NCI-H1105 treated with DMSO at 0.1 percent for 48 hours (cell line): ENCODE data around the gene XPO4.
"Not testable (repeated sequence)": the region's sequence is repeated elsewhere in the genome, so short reads cannot be mapped to it uniquely, and the experiment has no call there.

Experiments
- DNase-seq: peaks from one replicate; lab custom pipeline; 2025; lab: John Stamatoyannopoulos, UW

The XPO4 gene

DNA sequence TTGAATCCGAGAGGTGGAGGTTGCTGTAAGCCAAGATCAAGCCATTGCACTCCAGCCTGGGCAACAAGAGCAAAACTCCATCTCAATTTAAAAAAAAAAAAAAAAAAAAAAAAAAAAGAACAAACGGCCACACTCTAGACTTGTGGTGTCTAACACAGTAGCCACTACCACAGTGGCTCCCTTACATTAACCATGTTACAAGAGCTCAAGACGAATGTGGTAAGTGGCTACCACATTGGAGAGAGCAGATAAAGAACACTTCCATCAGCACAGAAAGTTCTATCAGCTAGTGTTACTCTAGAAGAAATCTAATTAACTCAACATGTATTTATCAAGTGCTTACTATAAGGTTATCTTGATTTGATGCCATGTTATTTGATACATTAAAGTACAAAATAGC lies 11.5 kb downstream of the XPO4 start:
- no peak for DNase-seq

DNA sequence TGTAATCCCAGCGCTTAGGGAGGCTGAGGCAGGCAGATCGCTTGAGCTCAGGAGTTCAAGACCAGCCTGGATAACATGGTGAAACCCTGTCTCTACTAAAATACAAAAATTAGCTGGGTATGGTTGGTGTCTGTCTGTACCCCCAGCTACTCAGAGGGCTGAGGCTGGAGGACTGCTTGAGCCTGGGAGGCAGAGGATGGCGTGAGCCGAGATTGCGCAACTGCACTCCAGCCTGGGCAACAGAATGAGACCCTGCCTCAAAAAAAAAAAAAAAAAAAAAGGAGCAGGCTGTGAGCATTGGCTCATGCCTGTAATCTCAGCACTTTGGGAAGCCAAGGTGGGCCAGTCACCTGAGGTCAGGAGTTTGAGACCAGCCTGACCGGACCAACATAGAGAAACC lies 12.0 kb downstream of the XPO4 start:
- not testable (repeated sequence) for DNase-seq

DNA sequence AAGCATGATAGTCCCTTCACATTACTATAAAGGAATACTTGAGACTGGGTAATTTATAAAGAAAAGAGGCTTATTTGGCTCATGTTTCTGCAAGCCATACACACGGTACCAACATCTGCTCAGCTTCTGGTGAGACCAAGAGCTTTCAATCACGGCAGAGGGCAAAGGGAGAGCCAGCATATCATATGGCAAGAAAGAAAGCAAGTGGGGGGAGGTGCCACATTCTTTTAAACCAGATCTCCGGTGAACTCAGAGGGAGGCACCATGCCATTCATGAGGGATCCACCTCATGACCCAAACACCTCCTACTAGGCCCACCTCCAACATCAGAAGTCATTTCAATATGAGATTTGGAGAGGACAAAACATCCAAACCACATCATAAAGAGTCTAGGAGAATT lies 20.3 kb downstream of the XPO4 start:
- no peak for DNase-seq

DNA sequence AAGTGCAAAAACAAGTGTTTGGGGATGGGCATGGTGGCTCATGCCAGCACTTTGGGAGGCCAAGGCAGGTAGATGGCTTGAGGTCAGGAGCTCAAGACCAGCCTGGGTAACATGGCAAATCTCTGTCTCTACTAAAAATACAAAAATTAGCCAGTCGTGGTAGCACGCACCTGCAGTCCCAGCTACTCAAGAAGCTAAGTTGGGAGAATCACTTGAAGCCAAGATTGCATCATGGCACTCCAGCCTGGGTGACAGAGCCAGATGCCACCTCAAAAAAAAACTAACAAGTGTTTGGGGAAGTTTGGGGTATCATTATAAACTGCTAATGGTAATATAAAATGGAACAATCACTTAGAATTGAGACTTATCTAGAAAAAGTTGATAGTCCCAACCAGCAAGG lies 24.6 kb downstream of the XPO4 start:
- DNase-seq, result no peak

DNA sequence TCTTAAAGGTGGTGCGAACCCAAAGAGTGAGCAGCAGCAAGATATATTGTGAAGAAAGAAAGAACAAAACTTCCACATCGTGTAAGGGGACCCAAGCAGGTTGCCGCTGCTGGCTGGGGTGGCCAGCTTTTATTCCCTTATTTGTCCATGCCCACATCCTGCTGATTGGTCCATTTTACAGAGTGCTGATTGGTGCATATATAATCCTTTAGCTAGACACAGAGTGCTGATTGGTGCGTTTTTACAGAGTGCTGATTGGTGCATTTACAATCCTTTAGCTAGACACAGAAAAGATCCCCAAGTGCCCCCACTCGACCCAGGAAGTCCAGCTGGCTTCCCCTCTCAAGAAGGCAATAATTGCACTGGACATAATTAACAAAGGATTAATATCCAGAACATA lies 25.7 kb downstream of the XPO4 start:
- DNase-seq, result not testable (repeated sequence)

DNA sequence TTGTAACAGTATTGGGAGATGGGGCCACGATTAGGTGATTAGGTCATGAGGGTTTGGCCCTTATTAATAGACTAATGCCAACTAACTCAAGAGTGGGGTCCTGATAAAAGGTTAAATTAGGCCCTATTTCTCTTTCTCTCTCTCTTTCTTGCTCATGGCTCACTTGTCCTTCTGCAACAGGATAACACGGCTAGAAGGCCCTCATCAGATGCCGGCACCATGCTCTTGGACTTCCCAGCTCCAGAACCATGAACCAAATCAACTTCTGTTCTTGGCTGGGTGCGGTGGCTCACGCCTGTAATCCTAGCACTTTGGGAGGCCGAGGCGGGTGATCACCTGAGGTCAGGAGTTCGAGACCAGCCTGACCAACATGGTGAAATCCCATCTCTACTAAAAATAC lies 28.1 kb downstream of the XPO4 start:
- DNase-seq, result not testable (repeated sequence)

DNA sequence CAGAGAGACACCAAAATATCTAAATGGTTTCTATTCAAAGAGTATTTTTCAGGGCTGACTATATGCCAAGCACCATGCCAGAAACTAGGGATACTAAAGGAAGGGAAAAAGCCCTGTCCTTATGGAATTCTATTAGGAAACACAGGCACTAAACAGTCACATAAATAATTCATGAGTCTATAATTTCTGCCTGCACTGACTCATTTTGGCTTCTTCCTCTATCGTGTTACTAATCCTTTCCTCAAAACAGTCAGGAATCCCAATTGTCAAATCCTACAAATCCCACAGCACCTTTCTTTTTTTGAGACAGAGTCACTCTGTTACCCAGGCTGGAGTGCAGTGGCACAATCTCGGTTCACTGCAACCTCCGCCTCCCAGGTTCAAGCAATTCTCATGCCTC lies 29.2 kb downstream of the XPO4 start:
- DNase-seq, result no peak

DNA sequence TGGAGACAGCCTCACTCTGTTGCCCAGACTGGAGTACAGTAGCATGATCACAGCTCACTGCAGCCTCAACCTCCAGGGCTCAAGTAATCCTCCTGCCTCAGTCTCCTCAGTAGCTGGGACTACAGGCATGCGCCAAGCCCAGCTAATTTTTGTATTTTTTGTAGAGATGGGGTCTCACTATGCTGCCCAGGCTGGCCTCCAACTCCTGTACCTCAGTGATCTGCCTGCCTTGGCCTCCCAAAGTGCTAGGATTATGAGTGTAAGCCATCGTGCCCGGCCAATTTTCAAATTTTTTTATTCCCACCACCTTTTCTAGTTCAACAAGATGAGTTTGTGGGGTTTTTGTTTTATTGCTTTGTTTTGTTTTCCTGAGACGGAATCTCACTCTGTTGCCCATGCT lies 31.7 kb downstream of the XPO4 start:
- DNase-seq, result no peak

DNA sequence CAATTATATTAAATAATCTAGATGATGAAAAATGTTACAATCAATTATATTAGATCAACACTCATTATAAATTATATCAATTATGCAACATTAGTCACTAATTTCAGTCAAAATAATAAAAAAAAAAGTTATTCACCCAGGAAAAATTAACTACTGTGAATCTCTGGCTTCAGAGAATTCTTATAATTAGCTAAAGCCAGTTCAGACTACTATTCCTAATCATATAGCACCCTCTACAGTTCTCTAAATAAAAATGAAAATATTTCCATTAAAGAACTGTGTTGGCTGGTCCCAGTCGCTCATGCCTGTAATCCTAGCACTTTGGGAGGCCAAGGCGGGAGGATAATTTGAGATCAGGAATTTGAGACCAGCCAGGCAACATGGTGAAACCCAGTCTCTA lies 33.0 kb downstream of the XPO4 start:
- DNase-seq, result peak; percentile 1

DNA sequence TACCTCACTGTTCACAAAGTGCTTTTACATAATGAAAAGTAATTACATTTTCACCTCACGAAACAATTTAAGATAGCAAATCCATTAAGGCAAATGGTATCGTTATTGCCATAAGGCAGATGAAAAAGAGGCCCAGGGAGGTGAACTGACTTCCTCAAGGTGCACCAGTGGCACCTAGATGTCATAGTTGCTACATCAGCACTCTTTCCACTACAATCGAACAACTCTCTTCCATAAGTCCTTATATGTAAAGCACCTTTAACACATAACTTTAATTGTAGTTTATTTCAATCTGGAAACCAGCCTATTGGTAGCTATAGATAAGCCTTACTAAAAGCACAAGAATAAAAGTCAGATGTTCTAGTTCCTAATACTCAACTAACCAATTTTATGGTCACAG lies 35.1 kb downstream of the XPO4 start:
- no peak for DNase-seq

DNA sequence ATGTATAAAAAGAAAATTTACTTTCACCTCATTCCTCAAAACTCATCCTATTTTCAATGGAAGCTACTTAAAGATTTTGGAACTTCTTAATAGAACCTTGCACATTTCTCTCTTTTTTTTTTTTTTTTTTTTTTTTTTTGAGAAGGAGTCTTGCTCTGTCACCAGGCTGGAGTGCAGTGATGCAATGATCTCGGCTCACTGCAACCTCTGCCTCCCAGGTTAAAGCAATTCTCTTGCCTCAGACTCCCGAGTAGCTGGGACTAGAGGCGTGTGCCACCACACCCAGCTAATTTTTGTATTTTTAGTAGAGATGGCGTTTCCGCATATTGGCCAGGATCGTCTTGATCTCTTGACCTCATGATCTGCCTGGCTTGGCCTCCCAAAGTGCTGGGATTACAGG lies 40.9 kb downstream of the XPO4 start:
- not testable (repeated sequence) for DNase-seq

DNA sequence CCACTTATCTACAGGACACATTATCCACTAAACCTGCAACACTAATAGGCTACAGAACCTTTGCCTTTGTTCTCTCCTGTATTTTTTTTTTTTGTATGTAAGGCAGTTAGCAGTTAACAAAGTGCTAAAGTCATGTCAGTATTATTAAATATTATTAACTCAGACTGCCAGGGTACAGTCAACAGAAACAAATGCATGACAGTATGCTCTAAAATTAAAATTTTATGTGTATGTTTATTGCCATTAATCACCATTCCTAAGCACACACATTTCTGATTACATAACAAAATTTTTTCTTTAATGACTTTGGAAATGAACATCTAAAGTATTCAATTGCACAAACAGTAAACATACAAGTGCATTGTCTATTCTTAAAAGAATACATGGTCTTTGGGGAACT lies 41.7 kb downstream of the XPO4 start:
- DNase-seq, result no peak

DNA sequence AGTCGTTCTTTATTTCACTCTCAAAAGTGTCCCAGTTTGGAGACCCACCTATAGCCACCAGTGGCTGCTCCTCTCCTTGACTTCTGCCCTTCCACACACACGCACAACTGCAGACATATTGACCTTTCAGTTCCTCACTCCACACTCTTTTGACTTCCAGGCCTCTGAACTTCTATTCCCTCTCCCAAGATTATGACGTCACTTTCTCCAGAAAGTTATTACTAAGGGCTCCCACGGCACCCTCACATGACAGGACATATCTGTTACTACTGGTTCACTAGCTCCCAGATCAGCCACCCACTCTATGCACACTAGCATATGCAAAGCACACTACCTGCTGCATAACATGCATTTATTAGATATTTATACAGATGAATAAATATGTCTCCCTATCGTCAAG lies 45.9 kb downstream of the XPO4 start:
- DNase-seq, result no peak

DNA sequence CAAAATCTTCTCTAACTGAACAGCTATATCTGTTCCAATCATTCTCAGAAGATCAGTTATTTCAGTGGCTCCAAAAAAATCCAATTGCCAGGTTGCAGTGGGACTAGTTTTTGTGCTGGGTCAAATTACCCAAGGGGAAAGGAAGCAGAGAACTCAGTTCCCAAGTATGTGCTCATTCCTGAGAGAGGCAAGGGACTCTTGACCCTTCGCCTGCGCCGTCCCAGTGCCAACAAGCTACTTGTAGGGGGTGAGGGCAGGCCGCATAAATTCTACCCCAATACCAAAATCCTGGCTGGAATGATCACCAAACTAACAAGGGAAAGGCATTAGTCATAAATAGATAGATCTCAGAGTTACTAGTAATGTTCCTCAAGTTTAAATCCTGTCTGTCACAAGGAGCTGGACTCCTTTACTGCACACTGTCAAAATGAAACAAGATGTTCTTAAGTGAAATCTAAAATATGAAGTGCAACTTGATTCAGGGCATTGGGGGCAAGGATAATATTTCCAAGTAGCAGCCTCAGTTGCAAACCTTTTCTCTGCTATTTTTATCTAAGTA lies 50.6 kb downstream of the XPO4 start:
- no peak for DNase-seq

DNA sequence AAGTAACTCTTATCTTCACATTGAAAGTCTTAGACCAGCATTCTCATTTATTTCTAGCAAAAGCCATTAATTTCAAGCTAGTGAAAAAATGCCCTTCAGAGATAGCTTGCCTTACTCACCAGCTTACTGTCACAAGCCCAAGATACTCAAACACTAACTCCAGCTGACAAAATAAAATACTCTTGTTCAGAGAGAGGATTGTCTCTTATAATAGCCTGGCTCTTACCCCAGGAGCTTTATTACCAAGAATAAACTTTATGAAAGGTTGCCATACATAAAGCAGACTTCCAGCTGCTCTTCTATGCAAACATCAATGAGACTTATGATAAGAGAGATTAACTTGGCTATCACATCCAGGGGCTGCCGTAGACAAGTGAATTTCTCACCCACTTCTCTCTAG lies 53.6 kb downstream of the XPO4 start:
- no peak for DNase-seq

DNA sequence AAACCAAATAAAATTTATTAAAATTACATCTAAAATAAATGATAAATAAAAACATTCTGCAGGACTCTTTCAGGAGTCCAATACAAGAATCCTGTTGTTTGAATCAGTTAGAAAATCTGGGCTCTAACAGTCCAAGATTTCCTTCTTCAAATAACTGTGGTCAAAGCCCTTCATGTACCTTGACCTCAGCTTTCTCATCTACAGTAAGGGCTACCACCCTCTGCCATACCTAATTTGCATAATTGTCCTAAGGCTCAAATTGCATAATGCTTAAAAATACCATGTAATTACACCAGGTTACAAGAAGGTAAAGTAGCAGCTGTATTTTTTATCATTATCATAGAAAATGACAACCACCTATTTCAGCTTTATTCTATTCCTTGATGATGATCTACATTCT lies 54.3 kb downstream of the XPO4 start:
- DNase-seq, result no peak

DNA sequence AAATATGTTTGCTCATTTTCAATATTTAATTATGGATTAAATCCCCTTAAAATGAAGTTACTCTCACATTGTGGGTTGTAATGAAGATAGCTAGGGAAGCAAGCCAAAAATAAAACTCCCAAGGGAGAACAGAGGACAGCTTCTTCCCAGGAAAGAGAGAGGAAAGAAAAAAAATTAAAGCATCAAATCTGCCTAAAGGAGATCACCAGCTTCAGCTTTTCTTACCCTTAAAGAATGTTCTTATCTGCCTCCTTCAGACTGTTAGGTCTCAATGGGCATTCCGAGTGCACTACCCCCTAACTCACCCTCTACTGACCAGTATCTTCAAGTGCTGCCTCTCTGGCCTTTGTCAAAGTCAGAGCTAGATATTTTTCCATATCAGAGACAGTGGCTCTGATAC lies 55.2 kb downstream of the XPO4 start:
- DNase-seq, result no peak

DNA sequence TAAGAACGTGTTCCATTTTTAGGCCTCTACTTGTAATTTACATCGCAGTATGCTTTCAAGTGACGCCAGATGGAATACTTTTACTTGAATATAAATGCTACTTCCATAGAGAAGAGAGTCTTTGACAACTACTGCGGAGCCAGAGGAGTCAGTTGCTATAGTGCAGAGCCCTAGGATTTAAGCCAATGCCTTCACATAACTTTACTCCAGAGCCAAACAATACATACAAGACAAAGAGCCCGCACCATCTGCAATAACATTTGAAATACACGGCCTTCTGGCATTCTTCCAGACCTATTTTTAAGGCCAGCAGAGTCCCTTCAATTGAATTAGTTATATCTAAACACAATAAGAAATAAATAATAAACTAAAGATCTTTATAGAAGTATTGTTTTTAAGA lies 59.4 kb downstream of the XPO4 start:
- DNase-seq, result no peak

DNA sequence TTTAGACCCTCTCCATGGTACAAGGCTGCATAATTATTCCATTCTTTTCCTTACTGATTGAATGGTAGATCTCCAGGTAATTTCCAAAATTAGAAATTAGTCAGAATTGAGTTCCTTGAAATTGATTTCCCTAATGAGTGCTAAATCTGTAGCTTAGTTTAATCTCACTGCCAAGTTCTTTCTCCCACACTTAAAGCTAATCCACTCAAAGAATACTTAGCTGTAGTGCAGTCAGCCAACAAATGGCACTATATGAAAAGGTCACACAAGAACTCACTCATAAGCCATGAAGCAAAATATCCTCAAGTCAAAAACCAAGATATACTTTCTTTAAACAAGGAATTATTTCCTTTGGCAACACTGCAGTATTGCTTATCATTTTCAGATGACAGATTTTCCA lies 62.0 kb downstream of the XPO4 start:
- DNase-seq, result no peak

DNA sequence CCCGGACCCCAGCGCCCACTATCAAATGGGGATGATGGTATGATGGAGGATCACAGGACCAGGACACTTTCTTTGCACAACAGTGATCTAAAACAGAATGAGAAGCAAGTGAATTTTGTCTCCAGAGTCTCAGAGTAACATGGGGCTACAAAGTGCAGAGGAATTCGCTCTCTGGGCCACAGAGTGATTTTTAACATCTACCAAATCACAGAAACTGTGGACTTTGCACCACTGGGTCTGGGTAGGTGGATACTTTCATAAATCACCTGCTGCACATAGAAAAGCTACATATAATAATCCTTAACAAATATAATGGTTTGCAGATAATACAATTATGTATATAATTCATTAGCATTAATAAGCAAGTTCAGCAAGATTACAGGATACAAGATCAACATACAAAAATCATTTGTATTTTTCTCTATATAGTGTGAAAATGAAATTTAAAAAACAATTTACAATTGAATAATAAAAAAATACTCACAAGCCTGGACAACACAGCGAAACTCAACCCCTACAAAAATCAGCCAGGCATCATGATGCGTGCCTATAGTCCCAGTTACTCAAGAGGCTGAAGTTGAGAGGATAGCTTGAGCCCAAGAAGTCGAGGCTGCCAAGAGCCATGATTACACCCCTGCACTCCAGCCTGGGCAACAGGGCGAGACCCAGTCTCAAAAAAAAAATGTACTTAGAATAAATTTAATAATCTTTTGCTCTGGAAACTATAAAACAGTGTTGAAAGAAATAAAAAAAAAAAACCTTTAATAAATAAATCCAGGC lies 68.5 kb downstream of the XPO4 start:
- DNase-seq, result no peak

DNA sequence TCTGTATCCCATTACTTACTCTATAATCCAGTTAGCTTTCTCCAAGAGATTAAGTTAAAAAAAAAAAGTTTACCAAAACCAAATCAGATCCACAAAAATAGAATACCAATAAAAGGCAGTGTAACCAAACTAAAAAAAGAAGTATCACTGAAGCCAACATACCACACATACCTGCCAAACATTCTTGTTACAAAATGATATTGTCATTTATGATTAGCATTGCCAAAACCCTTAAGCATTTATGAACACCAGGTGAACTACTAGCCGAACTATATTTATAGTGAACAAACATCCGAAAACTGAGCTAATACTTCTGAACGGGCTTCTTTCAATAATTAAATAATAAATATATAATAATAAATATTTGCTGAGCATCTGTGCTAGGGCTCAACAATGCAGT lies 69.7 kb downstream of the XPO4 start:
- no peak for DNase-seq

DNA sequence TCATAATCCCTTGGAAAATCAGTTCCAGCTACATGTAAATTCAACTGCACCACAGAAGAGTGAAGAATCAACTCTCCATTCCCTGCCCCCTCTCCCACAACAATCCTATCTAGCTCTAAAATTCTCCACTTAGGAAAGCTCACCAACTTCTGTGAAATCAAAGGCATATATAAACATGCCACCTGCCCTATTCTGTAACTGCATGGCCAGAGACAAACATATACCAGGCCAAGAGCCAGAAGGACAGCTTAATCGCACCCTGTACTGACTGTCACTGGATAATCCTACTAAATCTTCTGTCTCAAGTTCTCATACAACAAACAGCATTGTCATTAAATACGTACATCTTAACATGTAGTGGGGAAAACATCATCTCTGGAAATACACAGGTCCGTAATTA lies 70.6 kb downstream of the XPO4 start:
- DNase-seq, result peak; percentile 29

DNA sequence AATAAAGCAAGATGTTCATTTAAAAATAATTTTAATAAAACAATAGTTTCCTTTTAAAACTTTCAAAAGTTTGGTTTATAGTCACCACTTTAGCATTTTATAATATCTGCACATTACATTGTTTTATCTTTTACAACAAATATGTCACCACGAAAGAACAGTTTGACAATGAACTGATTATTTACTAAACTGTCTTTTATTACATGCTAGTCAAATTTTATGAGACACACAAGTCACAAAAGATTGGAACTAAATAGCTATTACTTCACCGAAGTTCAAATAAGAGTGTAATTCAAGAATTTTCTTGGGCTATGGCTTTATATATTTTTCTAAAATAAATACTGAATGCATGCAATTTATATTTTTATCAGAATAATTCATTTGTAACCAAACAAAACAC lies 71.3 kb downstream of the XPO4 start:
- no peak for DNase-seq
